ENCODE data around the gene KLRC1.
"Not testable (repeated sequence)": the region's sequence is repeated elsewhere in the genome, so short reads cannot be mapped to it uniquely, and the experiment has no call there.

GRCh38 chr12:10446052-10446451 lies 7.1 kb downstream of the KLRC1 start:
- not testable (repeated sequence) for TF ChIP-seq CTCF, POLR2A (IDR thresholded peaks at IDR 0.05)
